HG03095 (cell line): ENCODE data around the gene MYOM1.
A peak's percentile ranks its signal among the peaks of the same experiment; 100 is the strongest.

Experiments
- ATAC-seq: cut with Tn5 transposase; IDR thresholded peaks from one replicate; pipeline ENCODE4 v1.9.1; 2021; ENCODE audit warnings: moderate library complexity; ENCODE audit not compliant: unreplicated experiment

Gene MYOM1

GRCh38 chr18:3250237-3251107 lies 30.7 kb upstream of the MYOM1 start:
- no peak for ATAC-seq

- ATAC-seq, result no peak
Measured at GRCh38 chr18:3248658-3249359, 29.0 kb upstream of the MYOM1 start.

- ATAC-seq, result no peak
Measured at GRCh38 chr18:3248062-3248657, 28.4 kb upstream of the MYOM1 start.

- peak; percentile 79 for ATAC-seq
Measured at GRCh38 chr18:3247240-3248061, 27.7 kb upstream of the MYOM1 start, which contains the start of gene MYL12A. TSS of gene MYL12A (plus strand) at chr18:3247801. CDS start at chr18:3253248, 5,447 bp downstream.

- ATAC-seq, result peak; percentile 0
Measured at GRCh38 chr18:3246635-3247239, 27.0 kb upstream of the MYOM1 start.

- ATAC-seq, result peak; percentile 49
Measured at GRCh38 chr18:3245853-3246634, 26.3 kb upstream of the MYOM1 start.

- no peak for ATAC-seq
Measured at GRCh38 chr18:3245185-3245564, 25.4 kb upstream of the MYOM1 start.

GRCh38 chr18:3238742-3239141 lies 19.0 kb upstream of the MYOM1 start:
- no peak for ATAC-seq

GRCh38 chr18:3236470-3236869 lies 16.7 kb upstream of the MYOM1 start:
- ATAC-seq, result no peak

GRCh38 chr18:3235846-3236245 lies 16.1 kb upstream of the MYOM1 start:
- ATAC-seq, result no peak

GRCh38 chr18:3234457-3234856 lies 14.7 kb upstream of the MYOM1 start:
- no peak for ATAC-seq

GRCh38 chr18:3233433-3234168 lies 13.8 kb upstream of the MYOM1 start:
- ATAC-seq, result no peak

GRCh38 chr18:3233004-3233403 lies 13.2 kb upstream of the MYOM1 start:
- no peak for ATAC-seq

GRCh38 chr18:3230401-3231334 lies 10.9 kb upstream of the MYOM1 start:
- ATAC-seq, result no peak

GRCh38 chr18:3226048-3226447 lies 6.3 kb upstream of the MYOM1 start:
- ATAC-seq, result no peak

GRCh38 chr18:3225588-3225987 lies 5.8 kb upstream of the MYOM1 start:
- ATAC-seq, result no peak

- ATAC-seq, result no peak
Measured at GRCh38 chr18:3224223-3224622, 4.5 kb upstream of the MYOM1 start.

- ATAC-seq, result no peak
Measured at GRCh38 chr18:3223356-3223755, 3.6 kb upstream of the MYOM1 start.
